Lower leg skin (tissue), 4 donors: Measurements from ENCODE around the gene JAML. TPM values are rescaled to one million over a fixed set of nuclear protein-coding genes. Genes with fewer than 3 reads are reported as not detected.

ENCODE experiments used
- DNase-seq, 2 donors: peaks; one replicate each; pipeline ENCODE4 v3.0.0-alpha.2; 2019; ENCODE audit warnings: low spot score in 2 of 2
- H3K4me3 ChIP-seq: fragments of 200-600 bp; sonication (generic); 2 replicates; pipeline ENCODE4 v1.5.1; 2017; ENCODE audit warnings: mild to moderate bottlenecking, low read depth; ENCODE audit not compliant: poor library complexity, severe bottlenecking
- POLR2A ChIP-seq, 2 donors: fragments of 450-650 bp; IDR thresholded peaks; one replicate each; pipeline ENCODE4 v1.6.1; 2016 to 2017; ENCODE audit warnings: antibody characterized with exemption in 2 of 2, mild to moderate bottlenecking in 1 of 2, moderate library complexity in 1 of 2
- WGBS, 2 donors: methylation state at CpG; one replicate each; pipeline ENCODE4 v1.1.5; 2018; 5-methylcytosine and 5-hydroxymethylcytosine counted together
- intact Hi-C: fragments of 100-400 bp; cut with DNase I; formaldehyde crosslinking; loops from one replicate; pipeline ENCODE4 v1.15.0; 2023; ENCODE audit warnings: low total_unique reads
- total RNA-seq, 4 donors: library from RNA; depleted of rRNA; stranded (reverse); fragments of >200 nt; gene quantifications; one replicate each; pipeline ENCODE4 v1.1.0, GENCODE V29; 2016
- TF ChIP-seq, protein P1 (sequence below), 3 donors: fragments of 450-650 bp; IDR thresholded peaks; one replicate each; pipeline ENCODE4 v1.5.1; 2016; ENCODE audit warnings: antibody characterized with exemption in 3 of 3, mild to moderate bottlenecking in 3 of 3, moderate library complexity in 2 of 3

The JAML gene
- total RNA-seq, 4 donors from 2014 or later: 0.42 to 3.0 (median 0.61) TPM

DNA sequence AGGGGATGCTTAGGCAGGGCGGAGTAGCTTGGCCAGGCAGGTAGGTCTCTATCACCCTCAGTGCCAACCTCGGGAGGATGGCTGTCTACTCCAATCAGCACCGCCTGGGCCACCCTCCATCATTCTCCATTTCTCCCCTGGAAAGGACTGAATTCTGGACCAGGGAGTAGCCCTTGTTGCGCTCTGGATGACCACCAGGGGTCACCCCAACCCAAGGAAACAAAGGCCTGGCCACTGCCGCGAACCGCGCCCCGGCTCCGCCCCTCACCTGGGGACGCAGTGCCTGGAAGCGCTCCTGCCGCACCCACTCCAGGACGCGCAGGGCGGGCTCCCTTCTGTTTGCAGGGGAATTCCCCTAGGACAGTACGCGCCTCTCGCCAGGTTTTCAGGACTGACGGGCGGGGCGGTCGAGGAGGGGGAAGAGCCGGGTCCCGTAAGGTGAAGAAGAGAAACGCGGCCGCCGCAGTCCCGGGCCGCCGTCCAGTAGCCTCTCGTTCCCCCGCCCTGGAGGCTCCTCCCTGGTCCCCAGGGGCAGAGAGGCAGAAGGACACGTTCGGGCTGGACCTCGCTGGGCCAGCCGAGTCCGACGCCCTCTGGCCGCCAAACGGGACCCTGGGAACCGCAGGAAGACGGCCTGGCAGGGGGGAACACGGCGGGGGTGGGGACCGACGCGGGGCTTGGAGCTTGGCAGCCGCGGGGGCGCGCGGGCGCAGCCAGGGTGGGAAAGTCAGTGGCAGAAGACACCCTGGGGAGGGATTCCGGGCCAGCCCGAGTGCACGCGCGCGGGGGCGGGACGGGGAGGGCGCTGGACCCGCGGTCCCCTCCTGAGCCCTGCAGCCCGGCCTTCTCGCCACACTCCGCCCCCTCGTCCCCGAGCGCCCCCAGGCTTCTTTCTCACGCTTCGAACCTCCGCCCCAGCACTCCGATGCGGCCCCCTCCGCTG lies 79.3 kb downstream of the JAML start:
- peak; percentile 84 to 97 for DNase-seq
- 2% methylated on average over 54 to 63 of the region's 78 CpGs for WGBS, 2 donors
- TF ChIP-seq POLR2A (IDR thresholded peaks at IDR 0.05): no peak
- TF ChIP-seq, protein P1, sequence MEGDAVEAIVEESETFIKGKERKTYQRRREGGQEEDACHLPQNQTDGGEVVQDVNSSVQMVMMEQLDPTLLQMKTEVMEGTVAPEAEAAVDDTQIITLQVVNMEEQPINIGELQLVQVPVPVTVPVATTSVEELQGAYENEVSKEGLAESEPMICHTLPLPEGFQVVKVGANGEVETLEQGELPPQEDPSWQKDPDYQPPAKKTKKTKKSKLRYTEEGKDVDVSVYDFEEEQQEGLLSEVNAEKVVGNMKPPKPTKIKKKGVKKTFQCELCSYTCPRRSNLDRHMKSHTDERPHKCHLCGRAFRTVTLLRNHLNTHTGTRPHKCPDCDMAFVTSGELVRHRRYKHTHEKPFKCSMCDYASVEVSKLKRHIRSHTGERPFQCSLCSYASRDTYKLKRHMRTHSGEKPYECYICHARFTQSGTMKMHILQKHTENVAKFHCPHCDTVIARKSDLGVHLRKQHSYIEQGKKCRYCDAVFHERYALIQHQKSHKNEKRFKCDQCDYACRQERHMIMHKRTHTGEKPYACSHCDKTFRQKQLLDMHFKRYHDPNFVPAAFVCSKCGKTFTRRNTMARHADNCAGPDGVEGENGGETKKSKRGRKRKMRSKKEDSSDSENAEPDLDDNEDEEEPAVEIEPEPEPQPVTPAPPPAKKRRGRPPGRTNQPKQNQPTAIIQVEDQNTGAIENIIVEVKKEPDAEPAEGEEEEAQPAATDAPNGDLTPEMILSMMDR (IDR thresholded peaks at IDR 0.05): peak in 2 of 3 donors; percentile 75 to 93
- intact Hi-C loops: no loop called here
- H3K4me3 ChIP-seq: peak overlapping the region; percentile 29

DNA sequence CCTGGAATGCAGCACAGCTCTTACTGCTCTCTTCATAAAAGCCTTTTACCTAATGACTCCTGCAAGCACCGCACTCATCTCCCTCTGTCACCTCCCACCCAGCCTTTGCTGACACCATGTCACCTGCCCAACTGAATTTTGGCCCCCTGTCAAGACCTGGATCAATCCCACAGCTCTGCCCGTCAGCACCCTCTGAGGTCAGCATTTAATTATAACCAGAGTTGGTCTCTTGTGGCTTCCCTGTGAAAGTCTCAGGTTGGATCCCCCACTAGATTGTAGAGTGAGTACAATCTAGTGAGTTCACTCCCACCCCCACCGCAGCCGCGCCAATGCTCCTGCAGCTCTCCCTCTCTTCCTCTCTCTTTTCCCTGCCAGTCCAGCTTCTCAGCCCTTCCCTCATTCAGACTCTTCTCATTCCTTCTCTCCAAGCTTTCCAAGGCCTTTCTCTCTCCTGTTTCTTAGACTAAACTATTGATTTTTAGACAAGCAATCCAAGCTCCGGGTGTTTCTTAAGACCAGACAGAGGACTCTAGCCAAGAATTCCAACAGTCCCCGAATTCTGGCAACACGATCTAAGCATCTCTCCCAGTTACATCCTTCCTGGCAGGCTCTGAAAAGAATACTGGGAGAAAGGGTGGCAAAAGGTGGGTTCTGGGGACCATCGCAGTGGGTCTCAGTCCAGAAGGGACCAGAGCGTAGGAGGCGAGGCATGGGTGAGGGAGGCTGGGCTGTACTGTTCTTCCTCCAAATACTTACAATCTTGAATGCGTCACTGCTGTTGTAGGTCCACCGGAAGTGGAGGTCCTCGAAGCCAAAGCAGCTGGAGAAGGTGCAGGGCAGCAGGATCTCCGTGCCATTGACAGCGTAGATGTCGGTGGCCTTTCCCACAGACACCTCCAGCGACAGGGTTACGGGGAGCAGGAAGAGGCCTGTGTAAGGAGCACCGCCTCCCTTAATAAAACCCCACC lies 80.2 kb downstream of the JAML start:
- WGBS, 2 donors: 56 to 57% methylated on average over 20 of the region's 20 CpGs
- DNase-seq: no peak
- H3K4me3 ChIP-seq: no peak overlapping the region
- TF ChIP-seq, protein P1 (IDR thresholded peaks at IDR 0.05): no peak
- intact Hi-C loops: no loop called here

Other genes starting within 250 kb of the JAML start
- 10 to 100 TPM in 2 of 4 donors, 1 to 10 TPM in 2; 5.7 to 14.9 (median 8.1) TPM for gene IL10RA, start 238.6 kb downstream of the JAML start, total RNA-seq
- gene TMPRSS4, start 147.9 kb downstream of the JAML start, total RNA-seq: 1 to 10 TPM in 2 of 4 donors, under 1 TPM in 2; 0.56 to 4.6 (median 1.3) TPM
- not detected for gene SMIM35, start 138.0 kb downstream of the JAML start, total RNA-seq
- gene SCN4B, start 72.2 kb downstream of the JAML start, total RNA-seq: 1 to 10 TPM in 3 of 4 donors, under 1 TPM in 1; 0.25 to 4.0 (median 1.9) TPM
- under 1 TPM in 1 of 4 donors, not detected in 3; 0.06 TPM for gene SCN2B, start 48.4 kb downstream of the JAML start, total RNA-seq
- gene MPZL3, start 27.4 kb upstream of the JAML start, total RNA-seq: 100 to 1,000 TPM in 1 of 4 donors, 10 to 100 TPM in 3; 55.9 to 120 (median 91.2) TPM
- gene MPZL2, start 39.3 kb upstream of the JAML start, total RNA-seq: 10 to 100 TPM; 46.0 to 59.9 (median 53.5) TPM
- gene CD3E, start 79.7 kb upstream of the JAML start, total RNA-seq: under 1 TPM in 3 of 4 donors, not detected in 1; 0.36 to 0.52 (median 0.46) TPM
- gene CD3D, start 117.7 kb upstream of the JAML start, total RNA-seq: 1 to 10 TPM in 1 of 4 donors, under 1 TPM in 2, not detected in 1; 0.44 to 5.8 (median 0.46) TPM
- under 1 TPM; 0.12 to 0.59 (median 0.37) TPM for gene CD3G, start 119.3 kb upstream of the JAML start, total RNA-seq
- 10 to 100 TPM; 40.3 to 46.1 (median 44.4) TPM for gene UBE4A, start 134.6 kb upstream of the JAML start, total RNA-seq
- 10 to 100 TPM; 26.7 to 83.6 (median 44.8) TPM for gene ATP5MG, start 176.6 kb upstream of the JAML start, total RNA-seq
- gene KMT2A, start 211.5 kb upstream of the JAML start, total RNA-seq: 10 to 100 TPM; 57.8 to 94.6 (median 63.6) TPM